ENCODE data around the gene SELENON.

Gene SELENON

DNA sequence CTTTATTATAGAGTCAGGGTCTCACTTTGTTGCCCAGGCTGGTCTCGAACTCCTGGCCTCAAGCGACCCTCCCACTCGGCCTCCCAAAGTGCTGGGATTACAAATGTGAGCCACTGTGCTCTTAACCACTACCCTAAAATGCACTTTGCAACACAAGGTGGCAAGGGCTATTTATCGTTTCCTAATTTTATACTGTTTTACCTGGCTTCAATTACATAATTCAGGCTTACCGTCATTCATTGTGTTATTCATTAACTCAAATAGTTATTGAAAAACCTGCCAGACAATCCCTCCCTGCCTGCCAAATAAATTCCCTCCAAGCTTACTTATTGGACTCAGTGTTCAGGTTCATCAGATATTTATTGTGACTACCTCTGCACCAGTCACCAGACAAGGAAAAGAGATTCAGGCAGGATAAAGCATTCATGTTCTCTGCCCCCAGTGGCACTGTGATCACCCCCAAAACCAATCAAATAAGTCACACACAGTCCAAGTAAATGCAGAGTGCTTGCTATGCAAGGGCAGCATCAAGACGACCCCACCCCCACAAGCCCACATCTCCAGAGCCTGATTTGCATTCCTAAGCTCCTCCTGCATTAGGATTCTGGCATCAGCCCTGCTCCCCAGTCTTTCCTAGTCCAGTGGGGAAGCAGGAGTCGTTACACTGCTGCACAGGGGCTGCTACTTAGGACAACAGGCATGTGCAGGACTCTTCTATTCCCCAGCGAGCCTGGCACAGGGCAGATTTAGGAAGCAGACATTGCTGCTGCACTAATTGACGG, 67.4 kb downstream of the SELENON start:
- no peak for DNase-seq

All from NCI-H226 (cell line).